HG02973 (cell line): ENCODE measurements around the gene TMEM63C.

Experiments
- ATAC-seq: cut with Tn5 transposase; IDR thresholded peaks from one replicate; pipeline ENCODE4 v1.9.1; 2021; ENCODE audit warnings: moderate library complexity; ENCODE audit not compliant: unreplicated experiment

The TMEM63C gene

DNA sequence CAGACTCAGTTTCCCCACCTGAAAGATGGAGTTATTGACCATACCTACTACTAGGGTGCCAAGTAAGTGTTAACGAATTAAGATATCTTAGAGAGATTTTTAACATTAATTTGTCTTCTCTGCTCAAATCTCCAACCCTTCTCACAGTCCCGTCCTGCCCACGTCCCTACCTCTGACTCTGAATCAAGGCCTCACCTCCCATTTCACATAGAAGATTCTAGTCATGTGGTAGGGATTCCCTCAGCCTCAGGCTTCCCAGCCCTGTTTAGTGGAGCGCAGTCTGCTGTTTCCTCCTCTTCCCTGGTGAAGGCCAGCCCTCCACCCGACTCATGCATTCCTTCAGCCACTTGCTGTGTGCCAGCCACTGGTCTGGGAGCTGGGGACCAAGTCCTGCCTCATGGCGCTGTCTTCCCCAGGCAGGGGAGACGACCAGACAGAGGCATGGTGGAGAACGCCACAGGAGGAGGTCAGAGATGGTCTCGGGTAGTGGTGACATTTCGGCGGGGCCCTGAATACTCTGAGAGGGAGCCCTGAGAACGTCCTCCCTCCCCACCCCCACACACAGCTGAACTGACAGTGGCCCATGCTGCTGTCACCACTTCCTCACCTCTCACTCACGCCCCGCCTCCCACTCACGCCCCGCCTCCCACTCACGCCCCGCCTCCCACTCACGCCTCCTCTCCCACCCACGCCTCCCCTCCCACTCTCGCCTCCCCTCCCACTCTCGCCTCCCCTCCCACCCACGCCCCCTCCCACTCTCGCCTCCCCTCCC is 38.8 kb downstream of the TMEM63C start:
- ATAC-seq: no peak

DNA sequence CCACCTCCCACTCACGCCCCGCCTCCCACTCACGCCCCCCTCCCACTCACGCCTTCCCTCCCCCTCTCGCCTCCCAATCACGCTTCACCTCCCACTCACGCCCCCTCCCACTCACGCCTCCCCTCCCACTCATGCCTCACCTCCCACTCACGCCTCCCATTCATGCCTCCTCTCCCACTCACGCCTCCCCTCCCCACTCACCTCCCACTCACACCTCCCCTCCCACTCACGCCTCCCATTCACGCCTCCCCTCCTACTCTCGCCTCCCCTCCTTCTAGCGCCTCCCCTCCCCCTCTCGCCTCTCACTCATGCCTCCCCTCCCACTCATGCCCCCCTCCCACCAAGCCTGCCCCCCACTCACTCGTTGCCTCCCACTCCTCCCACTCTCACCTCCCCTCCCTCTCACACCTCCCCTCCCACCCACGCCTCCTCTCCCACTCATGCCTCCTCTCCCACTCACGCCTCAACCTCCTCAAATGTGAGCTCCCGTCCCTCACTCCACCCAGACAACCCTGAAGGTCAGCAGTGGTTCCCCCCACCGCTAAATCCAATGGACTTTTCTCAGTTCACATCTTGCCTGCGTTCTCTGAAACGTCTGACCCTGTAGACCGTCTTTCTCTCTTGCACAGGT is 39.8 kb downstream of the TMEM63C start:
- ATAC-seq: no peak

- ATAC-seq: no peak
These were observed 41.1 kb downstream of the TMEM63C start for GRCh38 chr14:77222546-77223225.

DNA sequence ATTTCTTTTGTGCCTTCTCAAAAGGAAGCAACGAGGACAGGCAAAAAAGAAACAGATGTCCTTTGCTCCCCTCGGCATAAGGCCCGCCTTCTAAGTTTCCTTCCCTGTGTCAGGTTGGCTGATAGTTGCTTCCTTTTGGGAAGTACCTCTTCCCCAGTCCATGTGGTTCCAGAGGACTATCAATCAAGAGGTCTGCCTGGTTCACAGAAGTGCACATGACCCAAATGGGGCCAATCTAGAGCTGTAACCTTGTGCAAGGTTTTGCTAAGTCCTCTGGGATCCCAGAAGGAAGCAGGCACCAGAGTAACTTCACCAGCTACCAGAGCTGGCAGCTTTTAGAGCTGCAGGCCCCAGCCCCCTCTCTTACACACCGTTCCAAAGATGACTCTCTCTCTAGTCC is 42.6 kb downstream of the TMEM63C start:
- ATAC-seq: no peak

DNA sequence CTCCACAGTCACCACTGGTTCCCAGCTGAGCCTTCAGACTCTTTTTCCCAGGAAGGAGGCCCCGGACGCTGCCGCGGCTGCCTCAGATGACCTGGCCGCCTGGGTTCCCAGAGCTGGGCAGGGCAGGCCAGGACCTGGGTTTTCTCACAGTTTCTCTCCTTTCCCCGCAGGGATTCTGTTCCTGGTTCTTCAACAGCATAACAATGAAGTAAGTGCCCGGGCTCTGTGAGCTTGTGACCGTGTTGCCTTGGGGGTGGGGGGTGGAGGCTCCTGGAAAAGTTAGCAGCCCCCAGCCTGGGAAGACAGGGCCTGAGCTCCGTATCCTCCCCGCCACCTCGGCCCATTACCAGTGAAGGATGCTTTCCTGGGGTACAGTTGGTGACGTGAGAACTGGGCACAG is 43.7 kb downstream of the TMEM63C start:
- no peak for ATAC-seq

GRCh38 chr14:77225892-77226557 is 44.4 kb downstream of the TMEM63C start:
- ATAC-seq: no peak

DNA sequence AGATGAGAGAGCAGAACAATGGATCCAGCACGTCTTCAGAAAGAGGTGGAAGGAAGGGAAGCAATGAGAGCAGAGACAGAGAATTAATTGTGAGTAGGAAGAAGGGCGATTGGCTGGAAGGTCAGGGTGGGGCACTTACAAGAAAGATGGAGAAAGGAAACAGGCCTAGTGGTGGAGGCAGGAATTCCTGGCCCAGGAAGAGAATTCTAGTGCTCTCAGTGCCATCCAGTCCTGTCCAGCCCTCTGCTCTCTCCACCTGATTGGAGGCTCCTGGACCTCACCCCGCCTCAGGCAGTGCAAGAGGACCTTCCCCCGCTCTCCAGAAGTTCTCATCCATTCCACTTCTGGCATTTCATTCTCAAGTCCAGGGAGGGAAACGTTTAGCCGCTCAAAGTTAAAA is 46.5 kb downstream of the TMEM63C start:
- no peak for ATAC-seq

GRCh38 chr14:77230914-77231313 is 49.3 kb downstream of the TMEM63C start:
- ATAC-seq: no peak

GRCh38 chr14:77231721-77232120 is 50.1 kb downstream of the TMEM63C start:
- no peak for ATAC-seq

GRCh38 chr14:77236814-77237213 is 55.2 kb downstream of the TMEM63C start:
- no peak for ATAC-seq

GRCh38 chr14:77238356-77238755 is 56.8 kb downstream of the TMEM63C start:
- no peak for ATAC-seq

DNA sequence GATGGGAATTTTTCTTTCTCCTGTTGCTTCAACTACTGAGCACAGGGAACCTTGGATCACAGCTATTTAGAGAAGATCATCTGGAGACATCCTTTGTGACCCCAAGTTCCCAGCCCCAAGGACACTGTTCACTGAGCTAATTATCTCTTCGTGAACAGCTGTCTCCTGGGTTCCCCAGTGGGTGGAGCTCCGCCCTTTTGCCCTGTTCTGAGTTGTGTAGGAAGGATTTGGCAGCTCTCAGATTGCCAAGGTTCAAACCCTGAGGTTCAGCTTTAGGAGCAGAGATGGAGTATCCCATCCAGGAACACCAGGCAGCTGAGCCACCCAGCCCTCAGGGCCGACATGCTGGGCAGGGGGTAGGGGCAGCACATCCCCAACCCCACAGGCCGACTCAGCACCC is 57.4 kb downstream of the TMEM63C start:
- no peak for ATAC-seq

- no peak for ATAC-seq
These were observed 57.8 kb downstream of the TMEM63C start for GRCh38 chr14:77239412-77239811.

DNA sequence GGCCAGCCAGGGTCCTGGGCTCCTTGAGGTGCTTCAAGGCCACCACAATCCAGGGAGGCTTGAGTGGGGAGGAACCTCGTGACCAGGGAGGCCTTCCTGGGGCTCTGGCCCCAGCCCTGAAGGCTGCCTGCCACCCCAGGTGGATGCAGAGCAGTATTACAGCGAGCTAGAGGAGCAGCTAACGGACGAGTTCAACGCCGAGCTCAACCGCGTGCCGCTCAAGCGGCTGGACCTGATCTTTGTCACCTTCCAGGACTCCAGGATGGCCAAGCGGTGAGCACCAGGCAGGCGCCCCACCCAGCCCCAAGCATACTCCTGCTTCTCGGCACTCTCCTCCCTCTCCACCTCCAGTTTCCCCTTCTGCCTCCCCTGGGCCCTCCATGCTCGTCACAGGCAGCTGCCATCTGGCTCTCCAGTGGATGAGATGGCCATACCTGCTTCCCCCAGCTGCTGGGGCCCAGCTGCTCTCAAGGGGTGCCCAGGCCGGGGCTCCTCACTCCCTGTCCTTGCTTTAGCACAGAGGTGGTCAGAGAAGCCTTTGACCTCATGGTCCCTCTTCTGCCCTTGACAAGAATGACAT is 58.8 kb downstream of the TMEM63C start:
- no peak for ATAC-seq

DNA sequence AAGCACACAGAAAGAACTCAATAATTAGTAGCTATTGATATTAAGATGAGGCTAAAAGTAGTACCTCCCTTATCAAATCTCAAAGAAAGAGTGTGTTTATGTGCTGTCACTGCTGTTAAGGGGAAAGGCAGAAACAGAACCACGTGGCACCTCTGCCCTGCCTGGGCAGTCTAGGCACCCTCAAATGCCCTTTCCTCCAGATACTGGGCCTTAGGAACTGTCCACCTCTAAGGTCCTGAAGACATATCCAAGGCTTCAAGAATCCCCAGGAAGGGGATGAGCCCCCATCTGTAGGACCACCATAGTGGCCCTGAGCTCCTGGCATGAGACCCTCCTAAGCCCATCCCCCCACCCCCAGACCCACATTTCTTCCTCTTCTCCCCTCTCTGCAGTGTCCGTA is 60.4 kb downstream of the TMEM63C start:
- ATAC-seq: no peak

- no peak for ATAC-seq
These were observed 61.2 kb downstream of the TMEM63C start for GRCh38 chr14:77242752-77243151.

DNA sequence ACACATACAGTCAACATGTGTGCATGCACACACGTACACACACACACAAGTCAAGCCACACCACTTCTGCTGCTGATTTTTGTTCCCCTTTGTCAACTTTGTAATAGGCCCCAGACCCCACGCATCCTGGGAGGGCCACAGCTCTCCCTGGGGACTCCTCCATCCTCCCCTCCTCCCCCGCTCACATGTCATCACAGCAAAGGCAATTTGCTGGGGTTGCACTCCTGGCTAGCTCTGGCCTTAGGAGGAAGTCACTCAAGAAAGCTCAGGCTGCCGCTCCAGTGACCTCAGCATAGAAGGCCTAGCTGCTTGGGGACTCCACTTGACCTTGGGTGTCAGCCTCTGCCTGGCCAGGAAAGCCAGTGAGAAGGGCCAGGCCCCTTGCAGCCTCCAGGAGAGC is 62.3 kb downstream of the TMEM63C start:
- ATAC-seq: no peak

- no peak for ATAC-seq
These were observed 64.2 kb downstream of the TMEM63C start for GRCh38 chr14:77245820-77246219.

DNA sequence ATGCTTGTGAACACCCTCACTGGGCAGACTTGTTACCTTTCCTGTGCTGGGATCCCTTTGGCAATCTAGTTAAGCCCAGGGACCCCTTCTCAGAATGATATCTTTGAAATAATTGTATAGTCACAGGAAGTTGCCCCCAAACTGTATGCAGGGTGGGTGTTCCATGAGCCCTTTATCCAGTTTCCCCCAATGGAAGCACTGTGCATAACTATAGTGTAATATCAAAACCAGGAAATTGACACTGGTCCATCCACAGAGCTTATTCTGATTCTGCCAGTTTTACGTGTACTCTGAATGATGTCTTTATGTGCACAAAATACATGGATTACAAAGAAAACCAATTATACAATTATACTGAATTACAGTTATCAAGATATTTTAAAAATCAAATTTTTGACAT is 65.2 kb downstream of the TMEM63C start:
- ATAC-seq: no peak

DNA sequence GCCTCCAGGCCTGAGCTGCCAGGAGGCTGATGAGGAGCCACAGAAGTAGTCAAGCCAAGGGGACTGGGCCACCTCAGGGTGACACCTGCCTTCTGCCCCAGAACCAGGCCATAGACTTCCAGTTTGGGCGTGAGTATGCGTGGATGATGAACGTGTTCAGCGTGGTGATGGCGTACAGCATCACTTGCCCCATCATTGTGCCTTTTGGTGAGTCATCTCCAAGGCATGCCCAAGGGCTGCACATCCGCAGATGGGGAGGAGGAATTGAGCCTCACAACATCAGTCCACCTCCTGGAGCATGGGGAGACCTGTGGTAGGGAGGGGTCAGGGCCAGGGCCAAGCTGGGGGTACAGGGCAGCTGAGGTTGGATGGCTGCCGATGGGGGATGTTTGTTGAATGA is 67.1 kb downstream of the TMEM63C start:
- no peak for ATAC-seq

- no peak for ATAC-seq
These were observed 67.7 kb downstream of the TMEM63C start for GRCh38 chr14:77249286-77249685.
